Measurements from ENCODE around the gene TP53I11.

The TP53I11 gene

GRCh38 chr11:44960200-44960845 is 9.6 kb upstream of the TP53I11 start:
- TF ChIP-seq, protein P1, sequence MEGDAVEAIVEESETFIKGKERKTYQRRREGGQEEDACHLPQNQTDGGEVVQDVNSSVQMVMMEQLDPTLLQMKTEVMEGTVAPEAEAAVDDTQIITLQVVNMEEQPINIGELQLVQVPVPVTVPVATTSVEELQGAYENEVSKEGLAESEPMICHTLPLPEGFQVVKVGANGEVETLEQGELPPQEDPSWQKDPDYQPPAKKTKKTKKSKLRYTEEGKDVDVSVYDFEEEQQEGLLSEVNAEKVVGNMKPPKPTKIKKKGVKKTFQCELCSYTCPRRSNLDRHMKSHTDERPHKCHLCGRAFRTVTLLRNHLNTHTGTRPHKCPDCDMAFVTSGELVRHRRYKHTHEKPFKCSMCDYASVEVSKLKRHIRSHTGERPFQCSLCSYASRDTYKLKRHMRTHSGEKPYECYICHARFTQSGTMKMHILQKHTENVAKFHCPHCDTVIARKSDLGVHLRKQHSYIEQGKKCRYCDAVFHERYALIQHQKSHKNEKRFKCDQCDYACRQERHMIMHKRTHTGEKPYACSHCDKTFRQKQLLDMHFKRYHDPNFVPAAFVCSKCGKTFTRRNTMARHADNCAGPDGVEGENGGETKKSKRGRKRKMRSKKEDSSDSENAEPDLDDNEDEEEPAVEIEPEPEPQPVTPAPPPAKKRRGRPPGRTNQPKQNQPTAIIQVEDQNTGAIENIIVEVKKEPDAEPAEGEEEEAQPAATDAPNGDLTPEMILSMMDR (IDR thresholded peaks at IDR 0.05; ENCODE audit: insufficient read depth, low read depth, low read length, missing control alignments) = no peak
- DNase-seq (ENCODE audit: low read depth) = no peak
- H3K4me3 ChIP-seq (ENCODE audit: low read length) = no peak overlapping the region

GRCh38 chr11:44959064-44959463 is 8.4 kb upstream of the TP53I11 start:
- TF ChIP-seq, protein P1 (IDR thresholded peaks at IDR 0.05; ENCODE audit: insufficient read depth, low read depth, low read length, missing control alignments) = no peak
- H3K4me3 ChIP-seq (ENCODE audit: low read length) = no peak overlapping the region

DNA sequence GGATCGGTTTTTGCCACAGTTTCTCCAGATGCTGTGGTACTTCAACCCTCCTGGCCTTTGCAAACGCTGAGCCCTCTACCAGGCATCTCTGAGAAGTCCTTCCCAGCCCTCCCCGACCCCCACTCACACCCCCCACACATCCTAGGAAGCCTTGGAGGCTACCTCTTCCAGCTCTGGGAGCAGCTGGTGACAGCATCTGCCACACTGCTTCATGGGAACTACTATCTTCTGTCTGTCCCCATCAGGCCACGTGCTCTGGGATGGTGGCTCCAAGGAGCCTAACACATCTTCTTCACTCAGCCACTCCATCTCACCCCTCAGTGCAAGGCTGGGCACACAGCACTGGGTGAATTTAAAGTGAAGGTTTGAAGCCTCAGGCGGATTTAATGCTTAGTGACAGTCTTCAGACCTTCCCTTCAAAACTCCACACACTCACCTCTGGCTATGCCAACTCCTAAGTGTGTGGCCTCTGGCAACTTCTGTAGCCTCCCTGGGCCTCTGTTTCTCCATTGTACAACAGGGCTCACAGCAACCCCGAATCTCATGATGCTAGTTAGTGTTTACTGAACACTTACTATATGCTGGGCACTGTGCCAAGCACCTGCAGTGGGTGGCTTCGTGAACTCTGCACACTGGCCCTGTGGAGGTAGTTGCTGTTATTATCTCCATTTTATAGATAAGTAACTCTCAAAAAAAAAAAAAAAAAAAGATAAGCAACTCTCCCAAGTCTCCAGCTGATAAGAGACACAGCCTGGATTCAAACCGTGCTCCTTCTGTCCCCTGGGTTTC is 7.3 kb upstream of the TP53I11 start:
- DNase-seq (ENCODE audit: low read depth) = no peak
- no peak overlapping the region for H3K4me3 ChIP-seq (ENCODE audit: low read length)
- TF ChIP-seq, protein P1 (IDR thresholded peaks at IDR 0.05; ENCODE audit: insufficient read depth, low read depth, low read length, missing control alignments) = no peak

More at GRCh38 chr11:44959064-44959463, 8.4 kb upstream of the TP53I11 start:
- no peak for DNase-seq (ENCODE audit: low read depth)

- DNase-seq (ENCODE audit: low read depth) = no peak
- TF ChIP-seq, protein P1 (IDR thresholded peaks at IDR 0.05; ENCODE audit: insufficient read depth, low read depth, low read length, missing control alignments) = no peak
- no peak overlapping the region for H3K4me3 ChIP-seq (ENCODE audit: low read length)
Observed at GRCh38 chr11:44957040-44957515, 6.4 kb upstream of the TP53I11 start.

DNA sequence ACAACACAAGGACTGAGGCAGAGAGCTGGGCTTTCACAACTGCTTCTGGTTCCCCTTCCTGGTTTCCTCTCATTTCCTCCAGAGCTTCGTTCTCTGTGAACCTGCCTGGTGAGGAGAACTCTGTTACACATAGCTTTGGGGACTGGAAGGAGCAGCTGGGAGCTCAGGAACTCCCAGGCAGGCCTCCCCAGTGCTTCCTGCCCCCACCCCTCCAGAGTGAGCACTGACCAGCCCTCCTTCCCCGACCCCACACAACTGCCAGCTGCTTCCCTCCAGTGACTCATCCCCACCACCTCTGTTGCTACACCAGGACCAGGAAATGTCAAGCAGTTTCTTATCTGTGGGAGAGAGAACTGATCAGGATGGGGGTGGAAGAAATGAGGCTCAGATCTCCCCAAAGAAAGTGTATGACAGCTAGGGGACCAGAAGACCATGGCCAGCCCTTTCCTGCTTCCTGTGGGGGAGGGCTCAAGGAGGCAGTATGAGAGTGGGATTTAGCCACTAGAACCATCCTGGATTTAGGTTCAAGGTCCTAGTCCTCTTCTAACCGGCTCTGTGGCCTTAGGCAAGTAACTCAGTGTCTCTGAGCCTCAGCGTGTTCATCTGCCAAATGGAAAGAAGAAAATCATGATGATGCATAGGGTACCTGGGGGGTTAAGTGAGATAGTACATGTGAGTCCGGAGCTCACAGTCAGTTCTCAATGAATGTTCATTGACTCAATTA is 4.5 kb upstream of the TP53I11 start:
- DNase-seq (ENCODE audit: low read depth) = peak; percentile 50

More for the DNA sequence above, 4.5 kb upstream of the TP53I11 start:
- TF ChIP-seq, protein P1 (IDR thresholded peaks at IDR 0.05; ENCODE audit: insufficient read depth, low read depth, low read length, missing control alignments) = no peak
- no peak overlapping the region for H3K4me3 ChIP-seq (ENCODE audit: low read length)
